ENCODE measurements around the gene RPS16. TPM values are rescaled to one million over a fixed set of nuclear protein-coding genes. Genes with fewer than 3 reads are reported as not detected.

RPS16 gene
- total and polyA plus RNA-seq, 9 of the 15 experiments (the other 6 are each of a cell fraction or from before 2014, with no cell fraction given): 82.6 to 3,671 (median 2,204) TPM

GRCh38 chr19:39410017-39410830 is 25.5 kb downstream of the RPS16 start (continued):
- TF ChIP-seq PRDM10 (IDR thresholded peaks at IDR 0.05; ENCODE audit: partially characterized antibody) (peak; percentile 36), STAG1 (CRISPR knock-in tag; IDR thresholded peaks at IDR 0.05; ENCODE audit: borderline replicate concordance) (no peak), NFRKB (IDR thresholded peaks at IDR 0.05; ENCODE audit: low read depth) (peak; percentile 91), FOXK1 (CRISPR knock-in tag; IDR thresholded peaks at IDR 0.05; ENCODE audit: borderline replicate concordance) (no peak), NUFIP1 (IDR thresholded peaks at IDR 0.05; ENCODE audit: partially characterized antibody) (no peak), ZNF263 (CRISPR knock-in tag; IDR thresholded peaks at IDR 0.05; ENCODE audit: borderline replicate concordance) (peak; percentile 96), NBN (IDR thresholded peaks at IDR 0.05; ENCODE audit: low read depth) (peak; percentile 94), ADNP (tag; IDR thresholded peaks at IDR 0.05) (no peak), ARID4B (CRISPR knock-in tag; IDR thresholded peaks at IDR 0.05) (no peak), NR1H2 (CRISPR knock-in tag; IDR thresholded peaks at IDR 0.05) (no peak), EP300 (IDR thresholded peaks at IDR 0.05; ENCODE audit: low read length) (no peak), BACH1 (tag; IDR thresholded peaks at IDR 0.05) (no peak), ZFPM2 (CRISPR knock-in tag; IDR thresholded peaks at IDR 0.05) (no peak), SUPT5H (IDR thresholded peaks at IDR 0.05) (peak; percentile 71), NCOA2 (IDR thresholded peaks at IDR 0.05; ENCODE audit: partially characterized antibody in 2 of 2) (no peak), ZNF384 (IDR thresholded peaks at IDR 0.05; ENCODE audit: low read depth, low read length) (no peak), ZBTB12 (CRISPR knock-in tag; IDR thresholded peaks at IDR 0.05) (no peak)

All from K562 (cell line).